ENCODE measurements around the gene PMM1. TPM values are rescaled to one million over a fixed set of nuclear protein-coding genes. Genes with fewer than 3 reads are reported as not detected.

Gene PMM1
- total and polyA plus RNA-seq, 8 donors = 15.2 to 131 (median 56.5) TPM

GRCh38 chr22:41535244-41535643 is 54.4 kb downstream of the PMM1 start:
- Histone ChIP-seq H3K27me3 (no peaks in the 10 kb centered on the region), H3K4me3 (no peak overlapping the region), H3K9me3 (no peaks in the 10 kb centered on the region), H3K36me3 (peaks cover 22 to 84% (median 72%) of the 10 kb centered on the region in 4 donors), H3K27ac (no peak overlapping the region), H3K4me1 (peaks cover 0 to 34% (median 4%) of the 10 kb centered on the region in 4 donors)
- 84 to 96% (median 89%) methylated on average over 5 of the region's 5 CpGs for WGBS, 5 donors
- TF ChIP-seq POLR2A (IDR thresholded peaks at IDR 0.05) (no peak), CTCF (IDR thresholded peaks at IDR 0.05) (no peak)
- intact Hi-C loops (cut with DNase I; ENCODE audit: low total_unique reads) = no loop called here
- DNase-seq = no peak

GRCh38 chr22:41534219-41534618 is 55.4 kb downstream of the PMM1 start:
- Histone ChIP-seq H3K27ac (peak overlapping the region in 1 of 5 donors; percentile 64), H3K4me3 (no peak overlapping the region), H3K9me3 (no peaks in the 10 kb centered on the region), H3K36me3 (peaks cover 25 to 84% (median 72%) of the 10 kb centered on the region in 4 donors), H3K27me3 (no peaks in the 10 kb centered on the region), H3K4me1 (peaks cover 0 to 26% (median 4%) of the 10 kb centered on the region in 4 donors)
- no peak for DNase-seq
- intact Hi-C loops (cut with DNase I; ENCODE audit: low total_unique reads) = no loop called here
- TF ChIP-seq POLR2A (IDR thresholded peaks at IDR 0.05) (no peak), CTCF (IDR thresholded peaks at IDR 0.05) (no peak), EP300 (IDR thresholded peaks at IDR 0.05) (no peak), POLR2AphosphoS5 (IDR thresholded peaks at IDR 0.05) (no peak)
- WGBS, 5 donors = 72 to 92% (median 81%) methylated on average over 8 of the region's 8 CpGs

- peaks cover 0 to 19% (median 4%) of the 10 kb centered on the region in 4 donors for H3K4me1 ChIP-seq
- 56 to 62% (median 60%) methylated on average over 18 to 19 of the region's 19 CpGs for WGBS, 5 donors
- TF ChIP-seq POLR2A (IDR thresholded peaks at IDR 0.05) (no peak), POLR2AphosphoS5 (IDR thresholded peaks at IDR 0.05) (peak in 1 of 3 donors; percentile 67), EP300 (IDR thresholded peaks at IDR 0.05) (no peak), CTCF (IDR thresholded peaks at IDR 0.05) (peak in 5 of 7 experiments; percentile 59 to 76 (median 71))
- peak; percentile 82 to 88 for DNase-seq
- intact Hi-C loops (cut with DNase I; ENCODE audit: low total_unique reads) = no loop called here
- no peaks in the 10 kb centered on the region for H3K27me3 ChIP-seq
- no peaks in the 10 kb centered on the region for H3K9me3 ChIP-seq
- H3K27ac ChIP-seq = peak overlapping the region in 4 of 5 donors; percentile 14 to 64 (median 44)
- no peak overlapping the region for H3K4me3 ChIP-seq
- H3K36me3 ChIP-seq = peaks cover 36 to 84% (median 74%) of the 10 kb centered on the region in 4 donors
These were observed 56.5 kb downstream of the PMM1 start for GRCh38 chr22:41532908-41533825.

GRCh38 chr22:41531715-41532477 is 57.7 kb downstream of the PMM1 start:
- H3K4me3 ChIP-seq = no peak overlapping the region
- peaks cover 49 to 85% (median 80%) of the 10 kb centered on the region in 4 donors for H3K36me3 ChIP-seq
- intact Hi-C loops (cut with DNase I; ENCODE audit: low total_unique reads) = no loop called here
- H3K27ac ChIP-seq = peak overlapping the region in 2 of 5 donors; percentile 14 to 64
- DNase-seq = no peak
- no peaks in the 10 kb centered on the region for H3K9me3 ChIP-seq
- peaks cover 0 to 18% (median 9%) of the 10 kb centered on the region in 4 donors for H3K4me1 ChIP-seq
- WGBS, 5 donors = 88 to 94% (median 90%) methylated on average over 15 to 17 of the region's 17 CpGs
- no peaks in the 10 kb centered on the region for H3K27me3 ChIP-seq
- no peak for TF ChIP-seq EP300 (IDR thresholded peaks at IDR 0.05)
- no peak for TF ChIP-seq POLR2A (IDR thresholded peaks at IDR 0.05)
- no peak for TF ChIP-seq POLR2AphosphoS5 (IDR thresholded peaks at IDR 0.05)
- TF ChIP-seq CTCF (IDR thresholded peaks at IDR 0.05) = no peak

Data from stomach (tissue), 9 donors.